ENCODE data around the gene HIKESHI. TPM values are rescaled to one million over a fixed set of nuclear protein-coding genes. Genes with fewer than 3 reads are reported as not detected.

Gene HIKESHI
- total RNA-seq, 1 experiment from 2014 or later: 53.5 TPM

- Histone ChIP-seq H3K9me3 (replicated peaks) (no peaks in the 10 kb centered on the region), H3K27ac (no peak overlapping the region), H3K27me3 (replicated peaks) (no peaks in the 10 kb centered on the region), H3K36me3 (no peaks in the 10 kb centered on the region), H3K4me3 (no peak overlapping the region), H3K4me1 (replicated peaks) (no peaks in the 10 kb centered on the region)
- DNase-seq (ENCODE audit: low read depth in 1 of 2, low spot score in 2 of 2): no peak
These were observed 70.5 kb downstream of the HIKESHI start for GRCh38 chr11:86372586-86372985.

GRCh38 chr11:86374069-86374468, 72.0 kb downstream of the HIKESHI start:
- H3K4me1 ChIP-seq (replicated peaks): no peaks in the 10 kb centered on the region
- H3K27ac ChIP-seq: no peak overlapping the region
- H3K36me3 ChIP-seq: no peaks in the 10 kb centered on the region
- H3K27me3 ChIP-seq (replicated peaks): no peaks in the 10 kb centered on the region
- no peak for DNase-seq (ENCODE audit: low read depth in 1 of 2, low spot score in 2 of 2)
- no peak overlapping the region for H3K4me3 ChIP-seq
- no peaks in the 10 kb centered on the region for H3K9me3 ChIP-seq (replicated peaks)

- H3K27me3 ChIP-seq (replicated peaks): no peaks in the 10 kb centered on the region
- no peak within 1 kb of the TSS for H3K4me3 ChIP-seq
- H3K4me1 ChIP-seq (replicated peaks): no peaks in the 10 kb centered on the region
- H3K9me3 ChIP-seq (replicated peaks): no peaks in the 10 kb centered on the region
- DNase-seq (ENCODE audit: low read depth in 1 of 2, low spot score in 2 of 2): no peak
- no peaks in the 10 kb centered on the region for H3K36me3 ChIP-seq
- H3K27ac ChIP-seq: no peak within 1 kb of the TSS
These were observed 72.5 kb downstream of the HIKESHI start, which contains the start of gene CCDC81 for GRCh38 chr11:86374586-86374985. TSS of gene CCDC81 (plus strand) at chr11:86374887. CDS start at chr11:86375164, 277 bp downstream.

GRCh38 chr11:86377972-86378371, 75.9 kb downstream of the HIKESHI start:
- Histone ChIP-seq H3K4me3 (no peak overlapping the region), H3K4me1 (replicated peaks) (no peaks in the 10 kb centered on the region), H3K9me3 (replicated peaks) (no peaks in the 10 kb centered on the region), H3K27me3 (replicated peaks) (no peaks in the 10 kb centered on the region), H3K36me3 (no peaks in the 10 kb centered on the region), H3K27ac (no peak overlapping the region)
- DNase-seq (ENCODE audit: low read depth in 1 of 2, low spot score in 2 of 2): no peak

- no peak for DNase-seq (ENCODE audit: low read depth in 1 of 2, low spot score in 2 of 2)
- Histone ChIP-seq H3K27ac (no peak overlapping the region), H3K4me3 (no peak overlapping the region), H3K9me3 (replicated peaks) (no peaks in the 10 kb centered on the region), H3K36me3 (no peaks in the 10 kb centered on the region), H3K27me3 (replicated peaks) (no peaks in the 10 kb centered on the region), H3K4me1 (replicated peaks) (no peaks in the 10 kb centered on the region)
These were observed 78.4 kb downstream of the HIKESHI start for GRCh38 chr11:86380295-86381059.

- Histone ChIP-seq H3K36me3 (no peaks in the 10 kb centered on the region), H3K9me3 (replicated peaks) (no peaks in the 10 kb centered on the region), H3K4me1 (replicated peaks) (no peaks in the 10 kb centered on the region), H3K27me3 (replicated peaks) (no peaks in the 10 kb centered on the region), H3K27ac (no peak overlapping the region), H3K4me3 (no peak overlapping the region)
- no peak for DNase-seq (ENCODE audit: low read depth in 1 of 2, low spot score in 2 of 2)
These were observed 81.3 kb downstream of the HIKESHI start for GRCh38 chr11:86383041-86383955.

- H3K27ac ChIP-seq: no peak overlapping the region
- no peaks in the 10 kb centered on the region for H3K9me3 ChIP-seq (replicated peaks)
- H3K4me1 ChIP-seq (replicated peaks): no peaks in the 10 kb centered on the region
- no peaks in the 10 kb centered on the region for H3K36me3 ChIP-seq
- no peak overlapping the region for H3K4me3 ChIP-seq
- no peak for DNase-seq (ENCODE audit: low read depth in 1 of 2, low spot score in 2 of 2)
- no peaks in the 10 kb centered on the region for H3K27me3 ChIP-seq (replicated peaks)
These were observed 84.2 kb downstream of the HIKESHI start for GRCh38 chr11:86386283-86386682.

- no peaks in the 10 kb centered on the region for H3K9me3 ChIP-seq (replicated peaks)
- H3K4me1 ChIP-seq (replicated peaks): no peaks in the 10 kb centered on the region
- H3K4me3 ChIP-seq: no peak overlapping the region
- no peak overlapping the region for H3K27ac ChIP-seq
- no peaks in the 10 kb centered on the region for H3K36me3 ChIP-seq
- H3K27me3 ChIP-seq (replicated peaks): no peaks in the 10 kb centered on the region
- DNase-seq (ENCODE audit: low read depth in 1 of 2, low spot score in 2 of 2): no peak
These were observed 84.7 kb downstream of the HIKESHI start for GRCh38 chr11:86386746-86387145.

GRCh38 chr11:86388198-86388597, 86.2 kb downstream of the HIKESHI start:
- H3K27ac ChIP-seq: no peak overlapping the region
- H3K4me1 ChIP-seq (replicated peaks): no peaks in the 10 kb centered on the region
- H3K4me3 ChIP-seq: no peak overlapping the region
- no peaks in the 10 kb centered on the region for H3K36me3 ChIP-seq
- H3K9me3 ChIP-seq (replicated peaks): no peaks in the 10 kb centered on the region
- no peak for DNase-seq (ENCODE audit: low read depth in 1 of 2, low spot score in 2 of 2)
- H3K27me3 ChIP-seq (replicated peaks): no peaks in the 10 kb centered on the region

- no peak overlapping the region for H3K4me3 ChIP-seq
- no peaks in the 10 kb centered on the region for H3K36me3 ChIP-seq
- H3K4me1 ChIP-seq (replicated peaks): peaks cover 10% of the 10 kb centered on the region
- no peaks in the 10 kb centered on the region for H3K9me3 ChIP-seq (replicated peaks)
- no peaks in the 10 kb centered on the region for H3K27me3 ChIP-seq (replicated peaks)
- DNase-seq (ENCODE audit: low read depth in 1 of 2, low spot score in 2 of 2): no peak
- no peak overlapping the region for H3K27ac ChIP-seq
These were observed 88.4 kb downstream of the HIKESHI start for GRCh38 chr11:86390487-86390886.

- DNase-seq (ENCODE audit: low read depth in 1 of 2, low spot score in 2 of 2): peak; percentile 36 to 44
- H3K27ac ChIP-seq: peak overlapping the region; percentile 57
These were observed 93.1 kb downstream of the HIKESHI start for GRCh38 chr11:86395061-86395551.

More at GRCh38 chr11:86395061-86395551, 93.1 kb downstream of the HIKESHI start:
- no peak overlapping the region for H3K4me3 ChIP-seq
- H3K9me3 ChIP-seq (replicated peaks): no peaks in the 10 kb centered on the region
- no peaks in the 10 kb centered on the region for H3K27me3 ChIP-seq (replicated peaks)
- no peaks in the 10 kb centered on the region for H3K36me3 ChIP-seq
- H3K4me1 ChIP-seq (replicated peaks): peaks cover 29% of the 10 kb centered on the region

All from SJSA1 (cell line).